K562 (cell line): ENCODE data around the gene HMG20B.

Source experiments
- BDP1 ChIP-seq: IDR thresholded peaks from 3 replicates; pipeline ENCODE4 v1.6.1; 2011; ENCODE audit not compliant: insufficient read length, insufficient read depth
- CTCF ChIP-seq, 3 experiments: IDR thresholded peaks in 2 of 3; conservative IDR thresholded peaks in 1 of 3; 2 replicates each; pipeline ENCODE4 v1.5.1; 2011 to 2012; ENCODE audit warnings: low read length in 3 of 3, mild to moderate bottlenecking in 3 of 3, control low read depth in 2 of 3, improper control_type of control experiment in 1 of 3, inconsistent platforms in 1 of 3, low read depth in 1 of 3, mixed read lengths in 1 of 3, moderate library complexity in 1 of 3; ENCODE audit not compliant: insufficient read depth in 2 of 3
- EZH2 ChIP-seq: IDR thresholded peaks from 2 replicates; pipeline ENCODE4 v1.6.1; 2012; ENCODE audit warnings: low read depth, mild to moderate bottlenecking, inconsistent platforms, low read length, borderline replicate concordance
- FUS ChIP-seq: fragments of 200-400 bp; formaldehyde crosslinking; optimal IDR thresholded peaks from 2 replicates; pipeline ENCODE3; 2017; ENCODE audit warnings: low read depth, low read length
- MAFF ChIP-seq: IDR thresholded peaks from 2 replicates; pipeline ENCODE4 v1.6.1; 2012; ENCODE audit warnings: low read length, improper control_type of control experiment
- POLR2A ChIP-seq: fragments of 450-650 bp; conservative IDR thresholded peaks from 2 replicates; pipeline ENCODE4 v1.6.1; 2016
- RBM22 ChIP-seq: fragments of 200-400 bp; formaldehyde crosslinking; IDR thresholded peaks from 2 replicates; pipeline ENCODE4 v1.6.1; 2018; ENCODE audit warnings: low read length, low read depth; ENCODE audit not compliant: poor library complexity, severe bottlenecking
- SREBF2 ChIP-seq: sonication (generic); formaldehyde crosslinking; IDR thresholded peaks from 2 replicates; pipeline ENCODE4 v1.4.0; 2020; ENCODE audit warnings: mild to moderate bottlenecking, missing genetic modification reagents
- YY1 ChIP-seq, 3 experiments: IDR thresholded peaks; 2 replicates each; pipeline ENCODE4 v1.6.1; 2011; ENCODE audit warnings: low read length in 2 of 3, mild to moderate bottlenecking in 2 of 3, moderate library complexity in 2 of 3, borderline replicate concordance in 1 of 3, control low read depth in 1 of 3, low read depth in 1 of 3; ENCODE audit not compliant: insufficient read depth in 3 of 3, insufficient replicate concordance in 2 of 3, control insufficient read depth in 1 of 3, insufficient read length in 1 of 3; ENCODE audit errors: extremely low read depth in 1 of 3
- TF ChIP-seq, protein P1 (sequence below): fragments of 250-450 bp; sonication (Bioruptor Pico); IDR thresholded peaks from 2 replicates; pipeline ENCODE4 v1.4.0; 2020; ENCODE audit warnings: mild to moderate bottlenecking, moderate library complexity

- TF ChIP-seq MAFF (no peak), BDP1 (no peak), CTCF (IDR thresholded peaks at IDR 0.05 in 2 of 3, conservative IDR thresholded peaks at IDR 0.05 in 1 of 3; ENCODE audit: insufficient read depth in 2 of 3, low read depth in 1 of 3, low read length in 3 of 3) (no peak), RBM22 (no peak), SREBF2 (no peak), POLR2A (no peak), EZH2 (no peak), FUS (no peak), YY1 (IDR thresholded peaks at IDR 0.05; ENCODE audit: borderline replicate concordance in 1 of 3, control insufficient read depth in 1 of 3, extremely low read depth in 1 of 3, insufficient read depth in 3 of 3, insufficient read length in 1 of 3, insufficient replicate concordance in 2 of 3, low read depth in 1 of 3, low read length in 2 of 3) (no peak)
- TF ChIP-seq, protein P1, sequence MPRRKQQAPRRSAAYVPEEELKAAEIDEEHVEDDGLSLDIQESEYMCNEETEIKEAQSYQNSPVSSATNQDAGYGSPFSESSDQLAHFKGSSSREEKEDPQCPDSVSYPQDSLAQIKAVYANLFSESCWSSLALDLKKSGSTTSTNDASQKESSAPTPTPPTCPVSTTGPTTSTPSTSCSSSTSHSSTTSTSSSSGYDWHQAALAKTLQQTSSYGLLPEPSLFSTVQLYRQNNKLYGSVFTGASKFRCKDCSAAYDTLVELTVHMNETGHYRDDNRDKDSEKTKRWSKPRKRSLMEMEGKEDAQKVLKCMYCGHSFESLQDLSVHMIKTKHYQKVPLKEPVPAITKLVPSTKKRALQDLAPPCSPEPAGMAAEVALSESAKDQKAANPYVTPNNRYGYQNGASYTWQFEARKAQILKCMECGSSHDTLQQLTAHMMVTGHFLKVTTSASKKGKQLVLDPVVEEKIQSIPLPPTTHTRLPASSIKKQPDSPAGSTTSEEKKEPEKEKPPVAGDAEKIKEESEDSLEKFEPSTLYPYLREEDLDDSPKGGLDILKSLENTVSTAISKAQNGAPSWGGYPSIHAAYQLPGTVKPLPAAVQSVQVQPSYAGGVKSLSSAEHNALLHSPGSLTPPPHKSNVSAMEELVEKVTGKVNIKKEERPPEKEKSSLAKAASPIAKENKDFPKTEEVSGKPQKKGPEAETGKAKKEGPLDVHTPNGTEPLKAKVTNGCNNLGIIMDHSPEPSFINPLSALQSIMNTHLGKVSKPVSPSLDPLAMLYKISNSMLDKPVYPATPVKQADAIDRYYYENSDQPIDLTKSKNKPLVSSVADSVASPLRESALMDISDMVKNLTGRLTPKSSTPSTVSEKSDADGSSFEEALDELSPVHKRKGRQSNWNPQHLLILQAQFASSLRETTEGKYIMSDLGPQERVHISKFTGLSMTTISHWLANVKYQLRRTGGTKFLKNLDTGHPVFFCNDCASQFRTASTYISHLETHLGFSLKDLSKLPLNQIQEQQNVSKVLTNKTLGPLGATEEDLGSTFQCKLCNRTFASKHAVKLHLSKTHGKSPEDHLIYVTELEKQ = no peak
Measured at GRCh38 chr19:3617463-3617862, 44.7 kb downstream of the HMG20B start.
